A673 (cell line): Measurements from ENCODE around the gene PTGDS. TPM values are rescaled to one million over a fixed set of nuclear protein-coding genes. Genes with fewer than 3 reads are reported as not detected.

Source experiments
- BruUV-seq: library from RNA; stranded (reverse); fragments of 400-500 nt; replicated peaks from 2 replicates; lab custom pipeline; 2021; lab: Mats Ljungman, UMichigan
- CTCF ChIA-PET: fragments of 300-600 bp; sonication (Branson Sonifier 250); formaldehyde crosslinking; loops from one replicate; lab custom pipeline; 2022; ENCODE audit warnings: antibody characterized with exemption; lab: Charles Lee
- POLR2A ChIA-PET: fragments of 300-600 bp; sonication (Branson Sonifier 250); formaldehyde crosslinking; loops from one replicate; lab custom pipeline; 2022; ENCODE audit warnings: antibody characterized with exemption; ENCODE audit not compliant: low non-redundant PET; lab: Charles Lee
- DNase-seq: peaks from one replicate; pipeline ENCODE4 v3.0.0-alpha.2; 2015; ENCODE audit warnings: low spot score
- H3K27ac ChIP-seq: fragments of 200-600 bp; sonication (generic); 2 replicates; pipeline ENCODE4 v1.5.1; 2016; ENCODE audit warnings: mixed run types, low read depth, mild to moderate bottlenecking, mixed read lengths, antibody characterized with exemption, low read length; ENCODE audit not compliant: poor library complexity, severe bottlenecking
- H3K27me3 ChIP-seq: fragments of 200-600 bp; sonication (generic); replicated peaks from 2 replicates; pipeline ENCODE4 v1.6.1; 2017; ENCODE audit warnings: mixed run types, low read depth, mild to moderate bottlenecking, mixed read lengths, antibody characterized with exemption, low read length; ENCODE audit not compliant: insufficient read depth, poor library complexity
- H3K36me3 ChIP-seq: fragments of 200-600 bp; sonication (generic); 2 replicates; pipeline ENCODE4 v1.6.1; 2016; ENCODE audit warnings: mixed run types, mild to moderate bottlenecking, mixed read lengths, antibody characterized with exemption, low read length; ENCODE audit not compliant: insufficient read depth, poor library complexity, severe bottlenecking
- H3K4me1 ChIP-seq: fragments of 200-600 bp; sonication (generic); 2 replicates; pipeline ENCODE4 v1.6.1; 2017; ENCODE audit warnings: mixed run types, mild to moderate bottlenecking, mixed read lengths, antibody characterized with exemption, low read length; ENCODE audit not compliant: insufficient read depth, poor library complexity, severe bottlenecking
- H3K4me3 ChIP-seq: fragments of 200-600 bp; sonication (generic); 2 replicates; pipeline ENCODE4 v1.5.1; 2016; ENCODE audit warnings: low read depth, mixed run types, mild to moderate bottlenecking, mixed read lengths, low read length; ENCODE audit not compliant: poor library complexity, severe bottlenecking
- H3K9me3 ChIP-seq: fragments of 200-600 bp; sonication (generic); 2 replicates; pipeline ENCODE4 v1.6.1; 2016; ENCODE audit warnings: mixed run types, low read depth, mild to moderate bottlenecking, mixed read lengths, antibody characterized with exemption, low read length; ENCODE audit not compliant: poor library complexity, severe bottlenecking
- EZH2 ChIP-seq: fragments of 200-600 bp; sonication (generic); IDR thresholded peaks from 2 replicates; pipeline ENCODE4 v1.6.1; 2017; ENCODE audit warnings: borderline replicate concordance, low read depth, mild to moderate bottlenecking, mixed read lengths, antibody characterized with exemption, low read length; ENCODE audit not compliant: poor library complexity, severe bottlenecking
- intact Hi-C: fragments of 100-400 bp; cut with micrococcal nuclease; formaldehyde crosslinking; loops from one replicate; pipeline ENCODE4 v1.10.0; 2022; ENCODE audit not compliant: unreplicated experiment
- total RNA-seq: library from RNA; stranded (reverse); gene quantifications from 2 replicates; pipeline ENCODE4 v1.2.3, GENCODE V29; 2021
- TF ChIP-seq, protein P1 (sequence below): fragments of 300-800, 200-600 bp; sonication (generic); conservative IDR thresholded peaks from 2 replicates; pipeline ENCODE4 v1.5.1; 2017; ENCODE audit warnings: low read depth, mild to moderate bottlenecking, antibody characterized with exemption, low read length, moderate library complexity, mixed read lengths

Gene PTGDS
- total RNA-seq, 1 experiment from 2014 or later: not detected

DNA sequence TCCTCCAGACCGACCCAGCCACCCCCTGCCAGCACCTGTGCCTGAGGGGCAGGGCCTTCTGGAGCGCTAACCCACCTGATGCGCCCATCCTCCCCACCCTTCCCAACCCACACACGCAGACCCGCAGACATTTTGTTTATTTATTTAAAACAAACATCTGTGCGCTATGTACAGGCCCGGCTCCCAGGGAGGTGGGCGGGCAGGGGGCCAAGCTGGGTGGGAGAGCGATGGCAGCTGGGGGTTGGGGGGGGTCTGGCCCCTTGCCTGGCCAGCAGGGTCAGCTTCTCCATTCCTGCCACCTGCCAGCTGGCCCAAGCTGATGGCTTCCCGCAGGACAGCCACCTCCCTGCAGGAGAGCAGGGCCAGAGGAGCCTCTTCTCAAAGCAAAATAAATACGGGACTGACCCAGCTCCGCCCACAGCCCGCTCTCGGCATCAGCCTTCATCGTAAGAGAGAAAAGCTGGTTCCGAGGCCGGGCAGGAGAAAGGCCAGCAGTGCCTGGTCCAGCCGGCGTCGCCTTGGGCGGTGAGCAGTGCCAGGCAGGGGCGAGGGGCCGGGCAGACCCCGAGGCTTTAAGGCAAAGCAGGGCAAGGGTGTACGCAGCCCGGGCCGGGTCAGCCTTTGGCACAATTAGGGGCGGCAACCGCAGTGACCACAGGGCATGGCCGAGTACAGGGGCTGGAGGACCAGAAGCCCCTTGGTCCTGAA is 30.0 kb downstream of the PTGDS start:
- Histone ChIP-seq H3K36me3 (peaks cover 3% of the 10 kb centered on the region), H3K4me3 (no peak overlapping the region), H3K9me3 (no peaks in the 10 kb centered on the region), H3K27me3 (no peaks in the 10 kb centered on the region), H3K4me1 (no peaks in the 10 kb centered on the region), H3K27ac (no peak overlapping the region)
- no peak for DNase-seq
- TF ChIP-seq EZH2: no peak
- TF ChIP-seq, protein P1, sequence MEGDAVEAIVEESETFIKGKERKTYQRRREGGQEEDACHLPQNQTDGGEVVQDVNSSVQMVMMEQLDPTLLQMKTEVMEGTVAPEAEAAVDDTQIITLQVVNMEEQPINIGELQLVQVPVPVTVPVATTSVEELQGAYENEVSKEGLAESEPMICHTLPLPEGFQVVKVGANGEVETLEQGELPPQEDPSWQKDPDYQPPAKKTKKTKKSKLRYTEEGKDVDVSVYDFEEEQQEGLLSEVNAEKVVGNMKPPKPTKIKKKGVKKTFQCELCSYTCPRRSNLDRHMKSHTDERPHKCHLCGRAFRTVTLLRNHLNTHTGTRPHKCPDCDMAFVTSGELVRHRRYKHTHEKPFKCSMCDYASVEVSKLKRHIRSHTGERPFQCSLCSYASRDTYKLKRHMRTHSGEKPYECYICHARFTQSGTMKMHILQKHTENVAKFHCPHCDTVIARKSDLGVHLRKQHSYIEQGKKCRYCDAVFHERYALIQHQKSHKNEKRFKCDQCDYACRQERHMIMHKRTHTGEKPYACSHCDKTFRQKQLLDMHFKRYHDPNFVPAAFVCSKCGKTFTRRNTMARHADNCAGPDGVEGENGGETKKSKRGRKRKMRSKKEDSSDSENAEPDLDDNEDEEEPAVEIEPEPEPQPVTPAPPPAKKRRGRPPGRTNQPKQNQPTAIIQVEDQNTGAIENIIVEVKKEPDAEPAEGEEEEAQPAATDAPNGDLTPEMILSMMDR: no peak
- no TSS peak for BruUV-seq
- ChIA-PET CTCF (no interaction called here), POLR2A (no interaction called here)
- intact Hi-C loops: no loop called here

DNA sequence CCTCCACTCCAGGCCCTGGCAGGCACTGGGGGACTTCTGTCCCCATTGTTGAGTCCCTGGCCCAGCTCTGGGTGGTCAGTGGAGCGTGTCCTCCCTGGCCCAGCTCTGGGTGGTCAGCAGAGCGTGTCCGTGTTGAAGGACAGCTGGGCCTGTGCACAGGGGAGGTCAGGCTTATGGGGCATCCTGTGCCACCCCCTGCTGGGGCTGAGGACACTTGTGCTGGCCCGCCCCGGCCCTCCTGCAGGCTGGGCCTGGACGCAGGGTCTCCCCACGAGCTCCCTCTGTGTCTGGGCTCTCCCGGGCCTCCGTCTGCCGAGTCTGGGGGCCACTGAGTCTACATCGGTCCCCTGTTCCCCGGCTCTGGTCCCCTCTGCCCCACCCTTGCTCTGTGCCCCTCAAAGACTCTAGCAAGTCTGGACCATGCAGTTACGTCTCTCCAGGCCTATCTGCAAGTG is 30.5 kb downstream of the PTGDS start:
- H3K9me3 ChIP-seq: no peaks in the 10 kb centered on the region
- no peaks in the 10 kb centered on the region for H3K27me3 ChIP-seq
- BruUV-seq: no TSS peak
- no peak overlapping the region for H3K27ac ChIP-seq
- POLR2A ChIA-PET: no interaction called here
- peaks cover 3% of the 10 kb centered on the region for H3K36me3 ChIP-seq
- H3K4me3 ChIP-seq: no peak overlapping the region
- CTCF ChIA-PET: no interaction called here
- no peak for TF ChIP-seq EZH2
- TF ChIP-seq, protein P1: no peak
- H3K4me1 ChIP-seq: no peaks in the 10 kb centered on the region
- no peak for DNase-seq
- intact Hi-C loops: no loop called here

DNA sequence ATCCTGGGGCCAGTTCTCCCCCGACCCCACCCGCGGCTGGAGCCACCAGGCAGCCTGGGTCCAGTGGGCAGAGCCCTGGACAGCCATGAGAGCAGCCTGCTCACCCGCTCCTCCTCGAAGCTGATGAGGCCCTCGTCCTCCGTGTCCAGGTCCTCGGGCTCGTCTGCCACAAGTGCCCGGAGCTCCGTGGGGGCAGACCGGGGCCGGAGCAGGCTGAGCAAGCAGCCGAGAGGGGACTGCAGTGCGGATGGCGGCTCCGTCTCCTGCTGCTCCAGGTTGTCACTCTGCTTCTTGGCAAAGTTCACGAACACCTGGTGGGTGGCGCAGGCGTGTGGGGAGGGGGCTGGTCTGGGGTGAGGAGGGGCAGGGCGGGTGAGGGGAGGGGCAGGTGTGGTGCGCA is 31.0 kb downstream of the PTGDS start:
- no peak overlapping the region for H3K4me3 ChIP-seq
- POLR2A ChIA-PET: no interaction called here
- H3K27ac ChIP-seq: no peak overlapping the region
- H3K27me3 ChIP-seq: no peaks in the 10 kb centered on the region
- intact Hi-C loops: no loop called here
- H3K9me3 ChIP-seq: no peaks in the 10 kb centered on the region
- TF ChIP-seq EZH2: no peak
- TF ChIP-seq, protein P1: no peak
- no peak for DNase-seq
- CTCF ChIA-PET: no interaction called here
- H3K36me3 ChIP-seq: peaks cover 3% of the 10 kb centered on the region
- no peaks in the 10 kb centered on the region for H3K4me1 ChIP-seq
- BruUV-seq: no TSS peak
